H1 (cell line): ENCODE data around the gene GPATCH2L. TPM values are rescaled to one million over a fixed set of nuclear protein-coding genes. Genes with fewer than 3 reads are reported as not detected.

Experiments used
- CTCF ChIA-PET: fragments of 300-600 bp; sonication (Branson Sonifier 250); formaldehyde crosslinking; loops from one replicate; lab custom pipeline; 2021; ENCODE audit not compliant: partially characterized antibody; lab: Charles Lee
- POLR2A ChIA-PET: fragments of 300-600 bp; sonication (Branson Sonifier 250); formaldehyde crosslinking; loops from one replicate; lab custom pipeline; 2021; ENCODE audit warnings: inconsistent platforms; ENCODE audit not compliant: partially characterized antibody; lab: Charles Lee
- DNase-seq, 2 experiments: peaks; one replicate each; pipeline versions ENCODE4 v3.0.0 to v3.0.0-alpha.2; 2010 to 2022; ENCODE audit warnings: low spot score in 2 of 2, low read depth in 1 of 2, mixed read lengths in 1 of 2
- FAIRE-seq: peaks from 2 replicates; lab custom pipeline; 2011; peaks lifted over from hg19 to GRCh38; lab: Jason Lieb, UNC
- H2AFZ ChIP-seq: 2 replicates; pipeline ENCODE4 v1.8.1; 2012; ENCODE audit warnings: low read length, inconsistent platforms
- H2AK5ac ChIP-seq: 2 replicates; pipeline ENCODE4 v1.6.1; 2013; ENCODE audit warnings: low read depth, low read length
- H2BK120ac ChIP-seq: replicated peaks from 2 replicates; pipeline ENCODE3; 2013; ENCODE audit warnings: low read depth, low read length, inconsistent platforms
- H2BK12ac ChIP-seq: 2 replicates; pipeline ENCODE4 v1.6.1; 2013; ENCODE audit warnings: low read depth, low read length
- H2BK15ac ChIP-seq: 2 replicates; pipeline ENCODE4 v1.6.1; 2013; ENCODE audit warnings: low read length
- H2BK20ac ChIP-seq: 2 replicates; pipeline ENCODE4 v1.6.1; 2013; ENCODE audit warnings: low read length
- H2BK5ac ChIP-seq: 2 replicates; pipeline ENCODE4 v1.6.1; 2013; ENCODE audit warnings: low read depth, low read length
- H3K14ac ChIP-seq: 2 replicates; pipeline ENCODE4 v1.6.1; 2013; ENCODE audit warnings: inconsistent platforms; ENCODE audit not compliant: insufficient read length
- H3K18ac ChIP-seq: 2 replicates; pipeline ENCODE4 v1.6.1; 2013; ENCODE audit warnings: low read length; ENCODE audit errors: extremely low read depth
- H3K23ac ChIP-seq: 2 replicates; pipeline ENCODE4 v1.6.1; 2013; ENCODE audit warnings: inconsistent platforms; ENCODE audit not compliant: insufficient read length
- H3K23me2 ChIP-seq: 2 replicates; pipeline ENCODE4 v1.6.1; 2013; ENCODE audit warnings: low read depth, low read length
- H3K27ac ChIP-seq: 2 replicates; pipeline ENCODE4 v1.6.1; 2011; ENCODE audit warnings: low read depth, low read length, inconsistent platforms
- H3K27me3 ChIP-seq, 4 experiments: replicated peaks in 1 of 4; 1 replicate in 1 of 4; 2 replicates in 3 of 4; pipeline versions ENCODE4 v1.6.1 to v1.8.1; 2011 to 2013; ENCODE audit warnings: low read length in 3 of 4, mild to moderate bottlenecking in 3 of 4, inconsistent platforms in 2 of 4, mixed read lengths in 2 of 4, moderate library complexity in 1 of 4; ENCODE audit not compliant: control insufficient read depth in 3 of 4, insufficient read depth in 3 of 4; ENCODE audit errors: extremely low read depth in 1 of 4
- H3K36me3 ChIP-seq, 4 experiments: 2 replicates each; pipeline versions ENCODE4 v1.6.1 to v1.8.1; 2011 to 2013; ENCODE audit warnings: mild to moderate bottlenecking in 4 of 4, low read length in 3 of 4, moderate library complexity in 2 of 4, control low read depth in 1 of 4, inconsistent platforms in 1 of 4; ENCODE audit not compliant: insufficient read depth in 4 of 4, control insufficient read depth in 2 of 4
- H3K4ac ChIP-seq: replicated peaks from 2 replicates; pipeline ENCODE3; 2013; ENCODE audit warnings: low read length, low read depth, mixed read lengths, inconsistent platforms; ENCODE audit not compliant: insufficient read length
- H3K4me1 ChIP-seq, 4 experiments: replicated peaks in 1 of 4; 1 replicate in 1 of 4; 2 replicates in 3 of 4; pipeline versions ENCODE4 v1.6.1 to v1.8.1; 2011 to 2013; ENCODE audit warnings: low read length in 3 of 4, inconsistent platforms in 2 of 4, mixed read lengths in 1 of 4; ENCODE audit not compliant: insufficient read depth in 4 of 4, control insufficient read depth in 3 of 4
- H3K4me2 ChIP-seq, 2 experiments: 2 replicates each; pipeline versions ENCODE4 v1.6.1 to v1.8.1; 2011 to 2013; ENCODE audit warnings: low read depth in 2 of 2, low read length in 2 of 2, control low read depth in 1 of 2, inconsistent platforms in 1 of 2, mild to moderate bottlenecking in 1 of 2; ENCODE audit not compliant: insufficient read depth in 1 of 2
- H3K4me3 ChIP-seq, 4 experiments: fragments of 200-600, 300-600 bp in 1 of 4; sonication (generic), shearing (Covaris generic), sonication (Bioruptor Twin) in 1 of 4; 2 replicates each; pipeline versions ENCODE4 v1.5.1 to v1.8.1; 2011 to 2016; ENCODE audit warnings: low read length in 4 of 4, low read depth in 3 of 4, control low read depth in 2 of 4, inconsistent platforms in 2 of 4, mild to moderate bottlenecking in 2 of 4, mixed read lengths in 1 of 4, moderate library complexity in 1 of 4; ENCODE audit not compliant: insufficient read depth in 2 of 4; ENCODE audit errors: extremely low read depth in 1 of 4
- H3K56ac ChIP-seq: replicated peaks from 2 replicates; pipeline ENCODE3; 2013; ENCODE audit warnings: low read depth, mild to moderate bottlenecking, mixed read lengths, low read length, inconsistent platforms; ENCODE audit not compliant: insufficient read length
- H3K79me1 ChIP-seq: 2 replicates; pipeline ENCODE4 v1.6.1; 2013; ENCODE audit warnings: low read depth, low read length, control low read depth
- H3K79me2 ChIP-seq, 2 experiments: 2 replicates each; pipeline versions ENCODE4 v1.6.1 to v1.8.1; 2012 to 2013; ENCODE audit warnings: low read length in 2 of 2, mild to moderate bottlenecking in 2 of 2, inconsistent platforms in 1 of 2; ENCODE audit not compliant: insufficient read depth in 2 of 2, control insufficient read depth in 1 of 2
- H3K9ac ChIP-seq, 4 experiments: replicated peaks in 1 of 4; 1 replicate in 1 of 4; 2 replicates in 3 of 4; pipeline versions ENCODE4 v1.6.1 to v1.8.1; 2011 to 2013; ENCODE audit warnings: low read depth in 3 of 4, low read length in 3 of 4, control low read depth in 2 of 4, mild to moderate bottlenecking in 2 of 4, moderate library complexity in 2 of 4, inconsistent platforms in 1 of 4; ENCODE audit errors: extremely low read depth in 1 of 4
- H3K9me3 ChIP-seq, 2 experiments: 2 replicates each; pipeline versions ENCODE4 v1.6.1 to v1.8.1; 2012 to 2013; ENCODE audit warnings: mild to moderate bottlenecking in 2 of 2, moderate library complexity in 2 of 2, control low read depth in 1 of 2, inconsistent platforms in 1 of 2, low read depth in 1 of 2, low read length in 1 of 2, mixed read lengths in 1 of 2; ENCODE audit not compliant: insufficient read depth in 2 of 2
- H4K20me1 ChIP-seq, 2 experiments: replicated peaks in 1 of 2; 2 replicates each; pipeline versions ENCODE3 to v1.8.1; 2011 to 2013; ENCODE audit warnings: inconsistent platforms in 2 of 2, low read length in 2 of 2, mild to moderate bottlenecking in 1 of 2; ENCODE audit not compliant: insufficient read depth in 2 of 2, control insufficient read depth in 1 of 2
- H4K5ac ChIP-seq: 2 replicates; pipeline ENCODE4 v1.6.1; 2013; ENCODE audit warnings: low read length, low read depth, mixed read lengths, inconsistent platforms; ENCODE audit not compliant: insufficient read length
- H4K8ac ChIP-seq: 2 replicates; pipeline ENCODE4 v1.8.0; 2013; ENCODE audit warnings: mild to moderate bottlenecking, moderate library complexity, low read length, inconsistent platforms; ENCODE audit not compliant: insufficient read depth; ENCODE audit errors: extremely low read depth
- H4K91ac ChIP-seq: replicated peaks from 2 replicates; pipeline ENCODE3; 2013; ENCODE audit warnings: low read length, mixed read lengths, inconsistent platforms; ENCODE audit not compliant: insufficient read length
- CEBPB ChIP-seq: IDR thresholded peaks from 2 replicates; pipeline ENCODE4 v1.6.1; 2012; ENCODE audit warnings: low read depth, low read length
- SAP30 ChIP-seq: fragments of 300-600 bp; sonication (generic); IDR thresholded peaks from 2 replicates; pipeline ENCODE4 v1.7.1; 2012; ENCODE audit warnings: low read length, moderate library complexity, mild to moderate bottlenecking, inconsistent platforms; ENCODE audit not compliant: insufficient read depth, insufficient replicate concordance
- WGBS, 2 experiments: shearing (Covaris generic) in 1 of 2; methylation state at CpG; one replicate each; pipeline versions ENCODE4 v1.1.6 to v1.1.7; 2013 to 2015; ENCODE audit warnings: low lambda C conversion rate in 2 of 2, mixed read lengths in 2 of 2, inconsistent platforms in 1 of 2, low coverage in 1 of 2, missing lambda C conversion rate in 1 of 2; ENCODE audit not compliant: insufficient replicate concordance in 2 of 2, insufficient coverage in 1 of 2, insufficient read length in 1 of 2; ENCODE audit errors: extremely low coverage in 1 of 2, missing lambda C conversion rate in 1 of 2; 5-methylcytosine and 5-hydroxymethylcytosine counted together
- polyA plus RNA-seq, 7 experiments: library from polyadenylated mRNA; depleted of rRNA in 3 of 7; stranded (reverse) in 5 of 7; unstranded in 2 of 7; fragments of >200 nt in 5 of 7; fragments of 200-250 nt in 2 of 7; gene quantifications; 1 replicate in 5 of 7; 2 replicates in 1 of 7; 4 replicates in 1 of 7; pipeline versions ENCODE4 v1.2.1 to v1.2.3, GENCODE V29; 2011 to 2013; ENCODE audit warnings: missing spikeins in 2 of 7, mixed read lengths in 2 of 7
- total RNA-seq: library from RNA; stranded (reverse); fragmentation: NEBNext Ultra II Directional; extraction: Animal tissue kit (Norgen Biotek cat#: 25700); gene quantifications from 2 replicates; pipeline ENCODE4 v1.2.1, GENCODE V29; 2021

Gene GPATCH2L
- total and polyA plus RNA-seq, 2 of the 8 experiments (the other 6 are each of a cell fraction or from before 2014, with no cell fraction given), result 26.0 to 54.9 TPM

- 77% methylated on average over 10 of the region's 10 CpGs; no CpG with 5 or more reads in 1 of the 2 experiments for WGBS, 2 experiments
- no peaks in the 10 kb centered on the region for H3K79me1 ChIP-seq
- no peak overlapping the region for H2BK120ac ChIP-seq
- H2BK5ac ChIP-seq, result no peak overlapping the region
- ChIA-PET CTCF (interaction anchor here (1.1 to 1.4 kb wide), 2 partner anchors 26 to 68 kb away, joined by 3 read pairs; no protein-coding TSS in a partner anchor), POLR2A (no interaction called here)
- no peak overlapping the region for H3K27ac ChIP-seq
- H3K4me3 ChIP-seq, result no peak overlapping the region
- no peaks in the 10 kb centered on the region; the same call in 1 of the 2 replicates for H3K23me2 ChIP-seq
- no peak overlapping the region for H3K9ac ChIP-seq
- H2BK15ac ChIP-seq, result no peak overlapping the region
- H3K4me2 ChIP-seq, result no peak overlapping the region
- H4K20me1 ChIP-seq, result no peaks in the 10 kb centered on the region
- no peak overlapping the region for H2AK5ac ChIP-seq
- no peak overlapping the region for H2AFZ ChIP-seq
- no peak overlapping the region; the same call in 1 of the 2 replicates for H4K8ac ChIP-seq
- H3K79me2 ChIP-seq, result no peaks in the 10 kb centered on the region
- H3K14ac ChIP-seq, result no peak overlapping the region
- H3K23ac ChIP-seq, result no peak overlapping the region
- peaks cover 0 to 6% of the 10 kb centered on the region in 2 experiments; a peak in 2 of 4 replicates for H3K9me3 ChIP-seq
- H2BK12ac ChIP-seq, result no peak overlapping the region
- H3K36me3 ChIP-seq, result no peaks in the 10 kb centered on the region
- no peak overlapping the region for H3K4ac ChIP-seq
- TF ChIP-seq CEBPB, result peak; percentile 75
- TF ChIP-seq SAP30, result no peak
- no peak overlapping the region for H3K18ac ChIP-seq
- DNase-seq (no peak), FAIRE-seq (no peak)
- no peak overlapping the region; the same call in 1 of the 2 replicates for H2BK20ac ChIP-seq
- 0 out of 7 replicates have a peak, but pooled peaks cover 0 to 2% (median 0%) of the 10 kb centered on the region in 4 experiments for H3K4me1 ChIP-seq
- no peak overlapping the region for H4K91ac ChIP-seq
- H3K56ac ChIP-seq, result no peak overlapping the region
- H4K5ac ChIP-seq, result no peak overlapping the region
- no peaks in the 10 kb centered on the region for H3K27me3 ChIP-seq
These were observed 75.8 kb downstream of the GPATCH2L start for GRCh38 chr14:76227450-76228050.
